Stimulated activated CD8-positive, alpha-beta memory T cell treated with anti-CD3 and anti-CD28 coated beads, Interleukin-15, amount 100 ng/mL, for 1 hour (primary cell): ENCODE measurements around the gene PRXL2C.
A peak's percentile ranks its signal among the peaks of the same experiment; 100 is the strongest.
"Not testable (repeated sequence)": the region's sequence is repeated elsewhere in the genome, so short reads cannot be mapped to it uniquely, and the experiment has no call there.

ENCODE experiments used
- DNase-seq: peaks from one replicate; pipeline ENCODE4 v3.0.0-alpha.2; 2020; ENCODE audit warnings: low read depth

PRXL2C gene

GRCh38 chr9:96655198-96655851 is at the start of gene PRXL2C:
Gene PRXL2C, minus strand, starts transcription at chr9:96655317. Its CDS starts 36 bp downstream, at chr9:96655281.
- peak; percentile 75 for DNase-seq

- DNase-seq = not testable (repeated sequence)
Observed at GRCh38 chr9:96700721-96701375, 45.7 kb upstream of the PRXL2C start.

GRCh38 chr9:96691326-96691725 is 36.2 kb upstream of the PRXL2C start:
- DNase-seq = no peak

GRCh38 chr9:96688745-96689464 is 33.8 kb upstream of the PRXL2C start:
- no peak for DNase-seq

- no peak for DNase-seq
Observed at GRCh38 chr9:96688187-96688586, 33.1 kb upstream of the PRXL2C start.

- peak; percentile 26 for DNase-seq
Observed at GRCh38 chr9:96686638-96687335, 31.7 kb upstream of the PRXL2C start.

- DNase-seq = no peak
Observed at GRCh38 chr9:96680812-96681499, 25.8 kb upstream of the PRXL2C start.

GRCh38 chr9:96674906-96675538 is 19.9 kb upstream of the PRXL2C start:
- DNase-seq = no peak

- not testable (repeated sequence) for DNase-seq
Observed at GRCh38 chr9:96673786-96674185, 18.7 kb upstream of the PRXL2C start.

- DNase-seq = no peak
Observed at GRCh38 chr9:96668868-96669534, 13.9 kb upstream of the PRXL2C start.

- DNase-seq = no peak
Observed at GRCh38 chr9:96667363-96667728, 12.2 kb upstream of the PRXL2C start.

- not testable (repeated sequence) for DNase-seq
Observed at GRCh38 chr9:96666653-96667362, 11.7 kb upstream of the PRXL2C start.

- no peak for DNase-seq
Observed at GRCh38 chr9:96665789-96666188, 10.7 kb upstream of the PRXL2C start.

GRCh38 chr9:96663506-96664120 is 8.5 kb upstream of the PRXL2C start:
- no peak for DNase-seq

GRCh38 chr9:96661711-96662110 is 6.6 kb upstream of the PRXL2C start:
- no peak for DNase-seq

- no peak for DNase-seq
Observed at GRCh38 chr9:96660692-96661248, 5.7 kb upstream of the PRXL2C start.

GRCh38 chr9:96654450-96655197 is 493 bp downstream of the PRXL2C start:
- peak; percentile 48 for DNase-seq

GRCh38 chr9:96651626-96652025 is 3.5 kb downstream of the PRXL2C start:
- no peak for DNase-seq
